Thymus (tissue), 11 donors: ENCODE data around the gene PRG2. TPM values are rescaled to one million over a fixed set of nuclear protein-coding genes. Genes with fewer than 3 reads are reported as not detected.
"Not testable (repeated sequence)": the region's sequence is repeated elsewhere in the genome, so short reads cannot be mapped to it uniquely, and the experiment has no call there.

Experiments
- DNase-seq, 9 donors: peaks; one replicate each; pipeline ENCODE4 v3.0.0-alpha.2; 2013; ENCODE audit warnings: low spot score in 9 of 9, low read depth in 6 of 9, missing footprints in 1 of 9
- H3K27ac ChIP-seq, 2 donors: one replicate each; pipeline ENCODE4 v1.5.1; 2013; ENCODE audit warnings: control low read depth in 1 of 2, low read depth in 1 of 2, low read length in 1 of 2, mild to moderate bottlenecking in 1 of 2, moderate library complexity in 1 of 2
- H3K27me3 ChIP-seq, 2 donors: one replicate each; pipeline ENCODE4 v1.5.1; 2013; ENCODE audit warnings: low read length in 1 of 2; ENCODE audit not compliant: control insufficient read depth in 2 of 2, insufficient read depth in 1 of 2
- H3K36me3 ChIP-seq, 2 donors: one replicate each; pipeline ENCODE4 v1.5.1; 2013; ENCODE audit warnings: low read length in 1 of 2, mild to moderate bottlenecking in 1 of 2, moderate library complexity in 1 of 2; ENCODE audit not compliant: control insufficient read depth in 2 of 2, insufficient read depth in 2 of 2
- H3K4me1 ChIP-seq, 2 donors: one replicate each; pipeline ENCODE4 v1.5.1; 2013; ENCODE audit warnings: low read length in 2 of 2; ENCODE audit not compliant: control insufficient read depth in 2 of 2, insufficient read depth in 2 of 2
- H3K4me3 ChIP-seq, 2 donors: one replicate each; pipeline ENCODE4 v1.5.1; 2013; ENCODE audit warnings: low read length in 2 of 2, control low read depth in 1 of 2, mild to moderate bottlenecking in 1 of 2
- H3K9me3 ChIP-seq, 2 donors: one replicate each; pipeline ENCODE4 v1.5.1; 2013; ENCODE audit warnings: low read length in 1 of 2, mild to moderate bottlenecking in 1 of 2; ENCODE audit not compliant: control insufficient read depth in 2 of 2, insufficient read depth in 1 of 2
- WGBS: extraction: QIAGEN DNeasy Blood & Tissue Kit; methylation state at CpG from one replicate; pipeline ENCODE4 v1.1.7; 2013; 5-methylcytosine and 5-hydroxymethylcytosine counted together
- polyA plus RNA-seq: library from polyadenylated mRNA; stranded (reverse); fragments of 200-250 nt; gene quantifications from one replicate; pipeline ENCODE4 v1.2.3, GENCODE V29; 2013
- total RNA-seq: library from RNA; stranded (reverse); fragments of 120-200 nt; gene quantifications from one replicate; pipeline ENCODE4 v1.2.4, GENCODE V29; 2013
- donor health status: healthy.

The PRG2 gene
- total and polyA plus RNA-seq, 2 donors, result 14.6 to 212 TPM

DNA sequence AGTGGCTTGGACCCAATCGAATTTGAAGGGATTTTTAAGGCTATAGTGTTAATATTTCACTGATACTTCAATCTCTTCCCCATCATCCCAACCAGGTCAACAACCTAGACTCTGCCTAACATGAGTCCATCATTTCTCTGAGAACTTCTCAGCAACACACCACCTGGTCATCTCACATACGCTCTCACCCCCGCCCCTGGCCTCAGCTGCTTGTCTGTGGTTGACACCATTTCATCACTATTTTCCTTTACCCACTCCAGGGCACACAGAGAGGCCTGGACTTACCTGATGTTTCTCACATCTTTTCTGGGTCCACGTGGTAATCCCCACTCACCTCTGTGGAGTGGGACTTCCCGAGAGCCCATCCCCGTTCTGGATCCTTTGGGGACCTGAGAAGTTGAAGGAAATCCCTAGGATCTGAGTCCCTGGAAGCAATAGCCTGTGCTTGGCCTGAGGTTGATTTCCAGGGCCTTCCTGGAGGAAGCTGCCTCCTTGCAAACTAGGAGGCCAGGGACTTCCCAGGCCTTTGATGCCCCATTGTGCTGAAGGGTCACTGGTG is 49.1 kb downstream of the PRG2 start:
- peaks cover 0 to 7% of the 10 kb centered on the region in 2 donors for H3K27me3 ChIP-seq
- no peak overlapping the region for H3K4me3 ChIP-seq
- no peak for DNase-seq
- H3K27ac ChIP-seq, result no peak overlapping the region
- H3K9me3 ChIP-seq, result peaks cover 0 to 3% of the 10 kb centered on the region in 2 donors
- H3K4me1 ChIP-seq, result peaks cover 2% of the 10 kb centered on the region in 2 donors
- 93% methylated on average over 6 of the region's 6 CpGs for WGBS
- H3K36me3 ChIP-seq, result no peaks in the 10 kb centered on the region

DNA sequence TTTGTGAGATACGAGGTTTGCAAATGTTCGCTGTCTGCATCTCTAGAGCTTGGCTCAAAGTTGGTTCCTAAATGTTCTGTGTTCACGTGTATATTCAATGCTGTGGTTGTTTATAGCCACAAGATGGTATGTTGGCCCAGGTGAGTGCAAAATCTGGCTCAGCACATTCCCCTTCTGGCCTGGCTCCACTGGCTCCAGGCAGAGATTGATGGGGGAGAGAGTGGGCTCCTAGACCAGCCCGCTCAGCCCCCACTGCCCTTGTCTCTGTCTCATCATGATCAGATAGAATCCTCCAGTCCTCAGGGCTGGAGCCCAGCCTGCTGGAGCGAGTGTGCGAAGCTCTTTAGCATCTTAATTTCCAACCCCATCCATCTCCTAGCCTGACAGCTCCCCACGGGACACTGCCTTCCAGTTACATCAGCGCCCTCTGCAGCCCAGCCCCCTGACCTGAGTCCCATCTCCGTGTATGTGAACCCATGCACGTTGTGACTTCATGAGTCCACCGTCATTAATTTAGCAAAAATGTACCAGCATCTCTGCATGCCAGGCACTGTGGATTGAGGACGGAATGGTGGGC is 50.3 kb downstream of the PRG2 start:
- H3K36me3 ChIP-seq, result no peaks in the 10 kb centered on the region
- peaks cover 3 to 8% of the 10 kb centered on the region in 2 donors for H3K4me1 ChIP-seq
- WGBS, result 66% methylated on average over 12 of the region's 12 CpGs
- DNase-seq, result no peak
- H3K9me3 ChIP-seq, result peaks cover 0 to 3% of the 10 kb centered on the region in 2 donors
- no peak overlapping the region for H3K27ac ChIP-seq
- H3K27me3 ChIP-seq, result peaks cover 0 to 7% of the 10 kb centered on the region in 2 donors
- no peak overlapping the region for H3K4me3 ChIP-seq

DNA sequence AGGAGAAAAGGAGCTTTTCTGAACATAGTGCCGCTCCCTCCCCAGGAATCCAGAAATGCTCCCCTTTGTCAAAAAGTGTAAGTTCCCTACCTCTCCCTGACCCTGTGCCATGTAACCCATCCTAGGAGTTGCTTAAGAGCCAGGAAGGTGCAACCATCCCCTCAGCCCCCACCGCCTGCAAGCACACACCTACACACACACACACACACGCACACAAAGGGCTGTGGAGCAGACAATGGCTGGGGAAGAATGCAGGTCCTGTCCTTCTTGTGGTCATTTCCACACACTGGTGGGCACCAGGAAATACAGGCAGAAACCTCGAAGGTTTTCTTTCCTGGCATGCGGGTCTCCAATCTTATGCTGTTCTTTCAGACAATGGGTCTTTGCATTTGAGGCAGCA is 51.1 kb downstream of the PRG2 start:
- no peaks in the 10 kb centered on the region for H3K36me3 ChIP-seq
- peaks cover 0 to 3% of the 10 kb centered on the region in 2 donors for H3K9me3 ChIP-seq
- no peak overlapping the region for H3K27ac ChIP-seq
- 92% methylated on average over 5 of the region's 5 CpGs for WGBS
- no peak for DNase-seq
- peaks cover 7 to 16% of the 10 kb centered on the region in 2 donors for H3K4me1 ChIP-seq
- no peak overlapping the region for H3K4me3 ChIP-seq
- H3K27me3 ChIP-seq, result peaks cover 0 to 7% of the 10 kb centered on the region in 2 donors

DNA sequence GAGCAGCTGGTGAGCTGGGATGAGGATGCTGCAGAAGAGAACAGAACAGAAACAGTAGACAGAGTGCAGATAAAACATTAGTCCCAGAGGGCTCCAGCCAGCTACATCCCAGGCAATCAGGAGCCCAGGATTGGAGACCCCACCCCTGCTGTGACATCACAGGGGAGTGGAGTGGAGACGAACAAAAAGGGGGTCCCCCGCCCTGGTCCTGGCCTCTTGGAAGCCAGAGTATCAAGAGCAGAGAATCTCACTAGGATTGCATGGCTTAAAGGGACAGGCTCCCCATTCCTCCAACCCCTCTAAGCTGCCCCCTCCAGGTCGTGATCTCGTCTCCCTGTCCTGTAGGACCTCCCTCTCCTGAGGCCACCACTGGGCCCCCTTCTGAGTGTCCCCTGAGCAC is 52.3 kb downstream of the PRG2 start, which contains the start of gene P2RX3:
TSS of gene P2RX3 (plus strand) at position 211 of the 400 bp plus-strand sequence. CDS start 199 bp downstream, outside the sequence.
- Histone ChIP-seq H3K4me1 (peaks cover 7 to 19% of the 10 kb centered on the region in 2 donors), H3K9me3 (peaks cover 0 to 3% of the 10 kb centered on the region in 2 donors), H3K36me3 (peaks cover 1 to 10% of the 10 kb centered on the region in 2 donors), H3K27me3 (peaks cover 0 to 7% of the 10 kb centered on the region in 2 donors), H3K4me3 (no peak within 1 kb of the TSS), H3K27ac (no peak within 1 kb of the TSS)
- DNase-seq, result no peak
- WGBS, result 93% methylated on average over 4 of the region's 4 CpGs

DNA sequence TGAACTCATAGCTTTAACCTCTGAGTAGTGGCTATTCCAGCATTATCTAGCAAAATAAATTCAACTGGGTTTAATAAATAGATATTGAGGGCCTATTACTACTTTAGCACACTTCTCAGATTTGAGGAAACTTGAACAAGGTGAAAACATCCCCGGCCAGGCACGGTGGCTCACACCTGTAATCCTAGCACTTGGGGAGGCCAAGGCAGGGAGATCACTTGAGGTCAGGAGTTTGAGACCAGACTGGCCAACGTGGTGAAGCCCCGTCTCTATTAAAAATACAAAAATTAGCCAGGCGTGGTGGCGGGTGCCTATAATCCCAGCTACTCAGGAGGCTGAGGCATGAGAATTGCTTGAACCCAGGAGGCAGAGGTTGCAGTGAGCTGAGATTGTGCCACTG is 53.6 kb downstream of the PRG2 start:
- not testable (repeated sequence) for H3K4me3 ChIP-seq, DNase-seq, H3K27ac ChIP-seq, H3K9me3 ChIP-seq, H3K27me3 ChIP-seq
- peaks cover 7 to 19% of the 10 kb centered on the region in 2 donors for H3K4me1 ChIP-seq
- peaks cover 14 to 22% of the 10 kb centered on the region in 2 donors for H3K36me3 ChIP-seq
- 97% methylated on average over 6 of the region's 6 CpGs for WGBS

Other genes starting within 250 kb of the PRG2 start
- gene LRRC55, start 208.7 kb downstream of the PRG2 start, total RNA-seq, result 2.0 TPM
- gene LRRC55, start 208.7 kb downstream of the PRG2 start, polyA plus RNA-seq, result 0.25 TPM
- 8.7 TPM for gene APLNR, start 153.4 kb downstream of the PRG2 start, total RNA-seq
- 1.2 TPM for gene APLNR, start 153.4 kb downstream of the PRG2 start, polyA plus RNA-seq
- gene TNKS1BP1, start 65.7 kb downstream of the PRG2 start, total RNA-seq, result 22.8 TPM
- 237 TPM for gene TNKS1BP1, start 65.7 kb downstream of the PRG2 start, polyA plus RNA-seq
- 110 TPM for gene SSRP1, start 54.8 kb downstream of the PRG2 start, total RNA-seq
- 48.8 TPM for gene SSRP1, start 54.8 kb downstream of the PRG2 start, polyA plus RNA-seq
- 0.76 TPM for gene P2RX3, start 52.3 kb downstream of the PRG2 start, total RNA-seq
- gene P2RX3, start 52.3 kb downstream of the PRG2 start, polyA plus RNA-seq, result 0.02 TPM
- 83.9 TPM for gene PRG3, start 9.5 kb downstream of the PRG2 start, total RNA-seq
- 2.5 TPM for gene PRG3, start 9.5 kb downstream of the PRG2 start, polyA plus RNA-seq
- gene SLC43A3, start 36.5 kb upstream of the PRG2 start, total RNA-seq, result 17.8 TPM
- gene SLC43A3, start 36.5 kb upstream of the PRG2 start, polyA plus RNA-seq, result 28.7 TPM
- gene RTN4RL2, start 69.9 kb upstream of the PRG2 start, total RNA-seq, result 0.42 TPM
- 1.4 TPM for gene RTN4RL2, start 69.9 kb upstream of the PRG2 start, polyA plus RNA-seq
- 2.3 TPM for gene SLC43A1, start 125.1 kb upstream of the PRG2 start, total RNA-seq
- gene SLC43A1, start 125.1 kb upstream of the PRG2 start, polyA plus RNA-seq, result 5.1 TPM
- 46.3 TPM for gene TIMM10, start 140.1 kb upstream of the PRG2 start, total RNA-seq
- gene TIMM10, start 140.1 kb upstream of the PRG2 start, polyA plus RNA-seq, result 49.3 TPM
- 0.05 TPM for gene SMTNL1, start 146.9 kb upstream of the PRG2 start, total RNA-seq
- gene SMTNL1, start 146.9 kb upstream of the PRG2 start, polyA plus RNA-seq, result 0.05 TPM
- gene UBE2L6, start 177.0 kb upstream of the PRG2 start, total RNA-seq, result 119 TPM
- 98.7 TPM for gene UBE2L6, start 177.0 kb upstream of the PRG2 start, polyA plus RNA-seq
- gene SERPING1, start 207.0 kb upstream of the PRG2 start, total RNA-seq, result 9.8 TPM
- gene SERPING1, start 207.0 kb upstream of the PRG2 start, polyA plus RNA-seq, result 164 TPM